Sigmoid colon (tissue), 4 donors: ENCODE data around the gene MRAS.

ENCODE experiments used
- EP300 ChIP-seq, 4 donors: sonication (generic); formaldehyde crosslinking; IDR thresholded peaks; one replicate each; pipeline ENCODE4 v1.6.1; 2017; ENCODE audit warnings: antibody characterized with exemption in 4 of 4
- POLR2AphosphoS5 ChIP-seq, 4 donors: sonication (generic); formaldehyde crosslinking; IDR thresholded peaks; one replicate each; pipeline ENCODE4 v1.6.1; 2017; ENCODE audit warnings: antibody characterized with exemption in 4 of 4
- TF ChIP-seq, protein P1 (sequence below), 4 experiments: fragments of 450-650 bp in 3 of 4; fragments of 200-600 bp in 1 of 4; IDR thresholded peaks; one replicate each; pipeline ENCODE4 v1.5.1; 2016 to 2019; ENCODE audit warnings: antibody characterized with exemption in 4 of 4, mild to moderate bottlenecking in 3 of 4, moderate library complexity in 2 of 4

DNA sequence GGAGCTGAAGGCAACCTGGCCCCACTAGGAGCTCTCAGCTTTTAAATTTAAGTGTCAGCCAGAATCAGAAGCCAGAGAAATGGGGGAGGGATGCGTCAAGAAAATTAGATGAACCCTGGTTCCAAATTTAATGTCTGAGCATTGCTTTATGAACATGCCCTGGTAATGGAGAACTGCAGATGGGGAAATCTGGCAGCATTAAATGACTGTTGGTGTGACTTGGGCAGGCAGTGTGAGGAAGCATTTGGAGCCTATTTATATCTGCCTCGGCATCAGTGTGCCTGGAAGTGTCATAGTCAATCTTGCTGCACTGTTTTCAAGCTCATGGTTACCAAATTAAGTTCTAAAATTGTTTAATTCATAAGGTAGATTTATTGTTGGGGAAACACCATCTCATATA is 47.7 kb upstream of the MRAS start:
- no peak for TF ChIP-seq POLR2AphosphoS5 (IDR thresholded peaks at IDR 0.05)
- no peak for TF ChIP-seq EP300 (IDR thresholded peaks at IDR 0.05)
- TF ChIP-seq, protein P1, sequence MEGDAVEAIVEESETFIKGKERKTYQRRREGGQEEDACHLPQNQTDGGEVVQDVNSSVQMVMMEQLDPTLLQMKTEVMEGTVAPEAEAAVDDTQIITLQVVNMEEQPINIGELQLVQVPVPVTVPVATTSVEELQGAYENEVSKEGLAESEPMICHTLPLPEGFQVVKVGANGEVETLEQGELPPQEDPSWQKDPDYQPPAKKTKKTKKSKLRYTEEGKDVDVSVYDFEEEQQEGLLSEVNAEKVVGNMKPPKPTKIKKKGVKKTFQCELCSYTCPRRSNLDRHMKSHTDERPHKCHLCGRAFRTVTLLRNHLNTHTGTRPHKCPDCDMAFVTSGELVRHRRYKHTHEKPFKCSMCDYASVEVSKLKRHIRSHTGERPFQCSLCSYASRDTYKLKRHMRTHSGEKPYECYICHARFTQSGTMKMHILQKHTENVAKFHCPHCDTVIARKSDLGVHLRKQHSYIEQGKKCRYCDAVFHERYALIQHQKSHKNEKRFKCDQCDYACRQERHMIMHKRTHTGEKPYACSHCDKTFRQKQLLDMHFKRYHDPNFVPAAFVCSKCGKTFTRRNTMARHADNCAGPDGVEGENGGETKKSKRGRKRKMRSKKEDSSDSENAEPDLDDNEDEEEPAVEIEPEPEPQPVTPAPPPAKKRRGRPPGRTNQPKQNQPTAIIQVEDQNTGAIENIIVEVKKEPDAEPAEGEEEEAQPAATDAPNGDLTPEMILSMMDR (IDR thresholded peaks at IDR 0.05) = no peak
